CD14-positive monocyte (primary cell): ENCODE data around the gene ATP2A2. TPM values are rescaled to one million over a fixed set of nuclear protein-coding genes. Genes with fewer than 3 reads are reported as not detected.
"Not testable (repeated sequence)": the region's sequence is repeated elsewhere in the genome, so short reads cannot be mapped to it uniquely, and the experiment has no call there.

Experiments
- DNase-seq, 3 donors: peaks; one replicate each; pipeline ENCODE4 v3.0.0-alpha.2; 2011 to 2022
- H2AFZ ChIP-seq: 2 replicates; pipeline ENCODE4 v1.6.0; 2012; ENCODE audit warnings: mild to moderate bottlenecking, low read depth, low read length, inconsistent platforms; ENCODE audit not compliant: insufficient read depth, poor library complexity, severe bottlenecking
- H3K27ac ChIP-seq, 2 donors: 1 replicate in 1 of 2; 2 replicates in 1 of 2; pipeline ENCODE4 v1.5.1; 2012 to 2013; ENCODE audit warnings: low read length in 2 of 2, control low read depth in 1 of 2, inconsistent platforms in 1 of 2, low read depth in 1 of 2, mild to moderate bottlenecking in 1 of 2
- H3K27me3 ChIP-seq, 2 donors: one replicate each; pipeline versions ENCODE4 v1.6.0 to v1.6.1; 2011 to 2013; ENCODE audit warnings: low read length in 2 of 2; ENCODE audit not compliant: control insufficient read depth in 2 of 2, insufficient read depth in 2 of 2
- H3K36me3 ChIP-seq, 2 donors: replicated peaks in 1 of 2; 1 replicate in 1 of 2; 2 replicates in 1 of 2; pipeline versions ENCODE4 v1.5.1 to v1.6.1; 2012 to 2013; ENCODE audit warnings: low read length in 2 of 2, control low read depth in 1 of 2, inconsistent platforms in 1 of 2, mild to moderate bottlenecking in 1 of 2; ENCODE audit not compliant: insufficient read depth in 2 of 2, control insufficient read depth in 1 of 2
- H3K4me1 ChIP-seq, 2 donors: 1 replicate in 1 of 2; 2 replicates in 1 of 2; pipeline versions ENCODE4 v1.5.1 to v1.6.1; 2012 to 2013; ENCODE audit warnings: low read length in 2 of 2, control low read depth in 1 of 2, inconsistent platforms in 1 of 2, mild to moderate bottlenecking in 1 of 2, moderate library complexity in 1 of 2; ENCODE audit not compliant: insufficient read depth in 2 of 2, control insufficient read depth in 1 of 2
- H3K4me2 ChIP-seq: replicated peaks from 2 replicates; pipeline ENCODE3; 2012; ENCODE audit warnings: low read length, moderate library complexity, mild to moderate bottlenecking; ENCODE audit not compliant: poor library complexity, severe bottlenecking; ENCODE audit errors: extremely low read depth
- H3K4me3 ChIP-seq, 3 experiments: fragments of 200-600 bp in 1 of 3; sonication (generic) in 1 of 3; replicated peaks in 1 of 3; 1 replicate in 2 of 3; 2 replicates in 1 of 3; pipeline ENCODE4 v1.5.1; 2011 to 2013; ENCODE audit warnings: low read length in 3 of 3, mild to moderate bottlenecking in 3 of 3, control low read depth in 2 of 3, low read depth in 2 of 3, inconsistent platforms in 1 of 3, moderate library complexity in 1 of 3
- H3K79me2 ChIP-seq: 2 replicates; pipeline ENCODE4 v1.6.0; 2012; ENCODE audit warnings: mild to moderate bottlenecking, control low read depth, inconsistent platforms, low read length, moderate library complexity; ENCODE audit not compliant: insufficient read depth
- H3K9ac ChIP-seq: 2 replicates; pipeline ENCODE4 v1.6.0; 2017; ENCODE audit warnings: low read length, mild to moderate bottlenecking; ENCODE audit not compliant: insufficient read depth, poor library complexity, severe bottlenecking
- H3K9me3 ChIP-seq, 2 donors: replicated peaks in 1 of 2; 1 replicate in 1 of 2; 2 replicates in 1 of 2; pipeline versions ENCODE4 v1.5.1 to v1.6.1; 2012 to 2013; ENCODE audit warnings: low read length in 2 of 2, control low read depth in 1 of 2; ENCODE audit not compliant: control insufficient read depth in 1 of 2, insufficient read depth in 1 of 2
- H4K20me1 ChIP-seq: 2 replicates; pipeline ENCODE4 v1.6.0; 2012; ENCODE audit warnings: mild to moderate bottlenecking, low read length, control low read depth, moderate library complexity; ENCODE audit not compliant: insufficient read depth
- H3K27ac Mint-ChIP-seq, 7 donors: one replicate each; pipeline ENCODE4 v1.8.0; 2020; ENCODE audit warnings: mild to moderate bottlenecking in 7 of 7, mixed read lengths in 7 of 7, moderate library complexity in 6 of 7, inconsistent platforms in 2 of 7
- H3K27me3 Mint-ChIP-seq, 3 donors: one replicate each; pipeline ENCODE4 v1.8.0; 2021 to 2022; ENCODE audit warnings: low read depth in 3 of 3, mild to moderate bottlenecking in 3 of 3, mixed read lengths in 3 of 3, moderate library complexity in 3 of 3, inconsistent platforms in 1 of 3
- H3K36me3 Mint-ChIP-seq, 2 donors: one replicate each; pipeline ENCODE4 v1.8.0; 2020; ENCODE audit warnings: mixed read lengths in 2 of 2, inconsistent platforms in 1 of 2, mild to moderate bottlenecking in 1 of 2
- H3K4me1 Mint-ChIP-seq: one replicate; pipeline ENCODE4 v1.8.0; 2020; ENCODE audit warnings: mild to moderate bottlenecking, mixed read lengths
- H3K4me3 Mint-ChIP-seq, 2 donors: one replicate each; pipeline ENCODE4 v1.8.0; 2020; ENCODE audit warnings: mild to moderate bottlenecking in 2 of 2, mixed read lengths in 2 of 2, moderate library complexity in 1 of 2
- H3K9me3 Mint-ChIP-seq, 7 donors: one replicate each; pipeline ENCODE4 v1.8.0; 2020 to 2022; ENCODE audit warnings: mixed read lengths in 7 of 7, mild to moderate bottlenecking in 6 of 7, moderate library complexity in 6 of 7, inconsistent platforms in 2 of 7
- CTCF ChIP-seq: fragments of 200-600 bp; IDR thresholded peaks from one replicate; pipeline ENCODE4 v1.8.0; 2022; ENCODE audit warnings: antibody characterized with exemption, mild to moderate bottlenecking
- WGBS: methylation state at CpG from one replicate; pipeline ENCODE4 v1.1.5; 2013; ENCODE audit warnings: missing lambda C conversion rate; ENCODE audit not compliant: insufficient coverage; 5-methylcytosine and 5-hydroxymethylcytosine counted together
- intact Hi-C, 2 donors: fragments of 100-400 bp; cut with micrococcal nuclease; formaldehyde crosslinking; loops; one replicate each; pipeline versions ENCODE4 v1.15.0 to v1.15.1; 2023
- polyA plus RNA-seq, 3 donors: library from polyadenylated mRNA; depleted of rRNA in 1 of 3; unstranded in 2 of 3; stranded (reverse) in 1 of 3; fragments of 300-500 nt in 2 of 3; fragments of >200 nt in 1 of 3; fragmentation: Illumina TruSeq in 2 of 3; gene quantifications; 1 replicate in 2 of 3; 2 replicates in 1 of 3; pipeline ENCODE4 v1.2.3, GENCODE V29; 2012 to 2021

ATP2A2 gene
- polyA plus RNA-seq, 3 donors, result 4.5 to 83.1 (median 6.9) TPM

- H3K4me3 ChIP-seq, result no peak overlapping the region
- no peak overlapping the region for H3K4me2 ChIP-seq
- no peak overlapping the region for H2AFZ ChIP-seq
- no peak overlapping the region for H3K27ac ChIP-seq
- H3K9me3 ChIP-seq, result no peaks in the 10 kb centered on the region
- Mint-ChIP-seq H3K9me3 (no peaks in the 10 kb centered on the region), H3K27me3 (peaks cover 2 to 4% (median 2%) of the 10 kb centered on the region in 3 donors), H3K27ac (peak overlapping the region in 4 of 7 donors; percentile 32 to 94 (median 52)), H3K4me3 (no peak overlapping the region), H3K36me3 (peaks cover 0 to 2% of the 10 kb centered on the region in 2 donors), H3K4me1 (peaks cover 54% of the 10 kb centered on the region)
- no peaks in the 10 kb centered on the region for H4K20me1 ChIP-seq
- peaks cover 50 to 57% of the 10 kb centered on the region in 2 donors for H3K4me1 ChIP-seq
- no peak for DNase-seq
- no peaks in the 10 kb centered on the region for H3K27me3 ChIP-seq
- intact Hi-C loops, result no loop called here
- no peak for TF ChIP-seq CTCF
- H3K9ac ChIP-seq, result no peak overlapping the region
- 95% methylated on average over 3 of the region's 6 CpGs for WGBS
- H3K36me3 ChIP-seq, result no peaks in the 10 kb centered on the region
- no peaks in the 10 kb centered on the region for H3K79me2 ChIP-seq
These were observed 26.0 kb upstream of the ATP2A2 start for GRCh38 chr12:110254971-110255540.

GRCh38 chr12:110255890-110256456 lies 25.1 kb upstream of the ATP2A2 start:
- H3K9ac ChIP-seq, H4K20me1 ChIP-seq, H3K27me3 ChIP-seq, H3K36me3 Mint-ChIP-seq, intact Hi-C loops, H3K27me3 Mint-ChIP-seq, H3K36me3 ChIP-seq, H3K9me3 ChIP-seq, H3K4me2 ChIP-seq, H3K79me2 ChIP-seq, H2AFZ ChIP-seq, H3K9me3 Mint-ChIP-seq: not testable (repeated sequence)
- peak overlapping the region; percentile 89 to 98 (median 96) for H3K27ac Mint-ChIP-seq
- peaks cover 50% of the 10 kb centered on the region for H3K4me1 Mint-ChIP-seq
- Histone ChIP-seq H3K4me1 (peaks cover 50 to 57% of the 10 kb centered on the region in 2 donors), H3K4me3 (peak overlapping the region in 1 of 3 experiments; percentile 69), H3K27ac (peak overlapping the region; percentile 90 to 93)
- peak in 1 of 3 donors; percentile 20 for DNase-seq
- WGBS, result no CpG with 5 or more reads among the region's 11 CpGs
- peak overlapping the region in 1 of 2 donors; percentile 21 for H3K4me3 Mint-ChIP-seq
